Measurements from ENCODE around the gene ZNF543. TPM values are rescaled to one million over a fixed set of nuclear protein-coding genes. Genes with fewer than 3 reads are reported as not detected.
"Not testable (repeated sequence)": the region's sequence is repeated elsewhere in the genome, so short reads cannot be mapped to it uniquely, and the experiment has no call there.

The ZNF543 gene
- total and polyA plus RNA-seq, 5 donors from 2014 or later: 2.6 to 6.6 (median 4.5) TPM

- peaks cover 0 to 49% (median 24%) of the 10 kb centered on the region in 7 donors for H3K9me3 Mint-ChIP-seq
Measured at GRCh38 chr19:57363688-57364181, 43.5 kb downstream of the ZNF543 start.

GRCh38 chr19:57366776-57367175, 46.5 kb downstream of the ZNF543 start:
- H3K4me1 Mint-ChIP-seq: peaks cover 13 to 22% (median 18%) of the 10 kb centered on the region in 4 donors
- Histone ChIP-seq H3K27ac (ENCODE audit: insufficient read depth, low read length, poor library complexity, severe bottlenecking) (no peak overlapping the region), H3K4me3 (ENCODE audit: low read depth, low read length) (no peak overlapping the region), H3K36me3 (ENCODE audit: control insufficient read depth, insufficient read depth, low read length) (peaks cover 3% of the 10 kb centered on the region), H3K27me3 (ENCODE audit: control insufficient read depth, insufficient read depth, low read length) (no peaks in the 10 kb centered on the region), H3K4me1 (ENCODE audit: control insufficient read depth, insufficient read depth, low read length, poor library complexity, severe bottlenecking) (peaks cover 7% of the 10 kb centered on the region), H3K9me3 (ENCODE audit: control insufficient read depth in 2 of 2, low read length in 2 of 2) (peaks cover 14 to 17% of the 10 kb centered on the region in 2 experiments)
- no peak overlapping the region for H3K27ac Mint-ChIP-seq
- no peak for ATAC-seq (ENCODE audit: low read depth in 2 of 2)
- H3K36me3 Mint-ChIP-seq: peaks cover 36% of the 10 kb centered on the region
- no peaks in the 10 kb centered on the region for H3K27me3 Mint-ChIP-seq
- DNase-seq: no peak
- peaks cover 0 to 37% (median 24%) of the 10 kb centered on the region in 7 donors for H3K9me3 Mint-ChIP-seq
- peak overlapping the region in 3 of 4 donors; percentile 4 to 11 (median 9) for H3K4me3 Mint-ChIP-seq

More at GRCh38 chr19:57363688-57364181, 43.5 kb downstream of the ZNF543 start:
- Histone ChIP-seq H3K9me3 (ENCODE audit: control insufficient read depth in 2 of 2, low read length in 2 of 2) (peaks cover 27 to 30% of the 10 kb centered on the region in 2 experiments), H3K27me3 (ENCODE audit: control insufficient read depth, insufficient read depth, low read length) (no peaks in the 10 kb centered on the region), H3K4me1 (ENCODE audit: control insufficient read depth, insufficient read depth, low read length, poor library complexity, severe bottlenecking) (peaks cover 7% of the 10 kb centered on the region), H3K4me3 (ENCODE audit: low read depth, low read length) (peak overlapping the region; percentile 76), H3K27ac (ENCODE audit: insufficient read depth, low read length, poor library complexity, severe bottlenecking) (peak overlapping the region; percentile 94), H3K36me3 (ENCODE audit: control insufficient read depth, insufficient read depth, low read length) (peaks cover 1% of the 10 kb centered on the region)
- H3K4me1 Mint-ChIP-seq: peaks cover 13 to 22% (median 18%) of the 10 kb centered on the region in 4 donors
- peak overlapping the region; percentile 93 to 97 (median 96) for H3K4me3 Mint-ChIP-seq
- peaks cover 23% of the 10 kb centered on the region for H3K36me3 Mint-ChIP-seq
- no peak for ATAC-seq (ENCODE audit: low read depth in 2 of 2)
- peak overlapping the region in 2 of 3 donors; percentile 98 to 99 for H3K27ac Mint-ChIP-seq
- no peaks in the 10 kb centered on the region for H3K27me3 Mint-ChIP-seq
- DNase-seq: peak in 1 of 3 donors; percentile 7

- H3K4me1 ChIP-seq (ENCODE audit: control insufficient read depth, insufficient read depth, low read length, poor library complexity, severe bottlenecking): no peaks in the 10 kb centered on the region
- H3K4me3 ChIP-seq (ENCODE audit: low read depth, low read length): no peak overlapping the region
- Mint-ChIP-seq H3K4me3 (no peak overlapping the region), H3K4me1 (peaks cover 0 to 3% (median 0%) of the 10 kb centered on the region in 4 donors), H3K27ac (no peak overlapping the region), H3K27me3 (no peaks in the 10 kb centered on the region), H3K36me3 (peaks cover 68% of the 10 kb centered on the region), H3K9me3 (peaks cover 2 to 57% (median 35%) of the 10 kb centered on the region in 7 donors)
- peaks cover 35 to 66% of the 10 kb centered on the region in 2 experiments for H3K9me3 ChIP-seq (ENCODE audit: control insufficient read depth in 2 of 2, low read length in 2 of 2)
- DNase-seq (no peak), ATAC-seq (ENCODE audit: low read depth in 2 of 2) (no peak)
- no peaks in the 10 kb centered on the region for H3K27me3 ChIP-seq (ENCODE audit: control insufficient read depth, insufficient read depth, low read length)
- H3K27ac ChIP-seq (ENCODE audit: insufficient read depth, low read length, poor library complexity, severe bottlenecking): no peak overlapping the region
- peaks cover 38% of the 10 kb centered on the region for H3K36me3 ChIP-seq (ENCODE audit: control insufficient read depth, insufficient read depth, low read length)
Measured at GRCh38 chr19:57374179-57374578, 53.9 kb downstream of the ZNF543 start.

GRCh38 chr19:57374647-57375046, 54.4 kb downstream of the ZNF543 start:
- peaks cover 38% of the 10 kb centered on the region for H3K36me3 ChIP-seq (ENCODE audit: control insufficient read depth, insufficient read depth, low read length)
- H3K4me1 Mint-ChIP-seq; ATAC-seq (ENCODE audit: low read depth in 2 of 2); H3K27me3 ChIP-seq (ENCODE audit: control insufficient read depth, insufficient read depth, low read length); H3K27me3 Mint-ChIP-seq; H3K4me1 ChIP-seq (ENCODE audit: control insufficient read depth, insufficient read depth, low read length, poor library complexity, severe bottlenecking); DNase-seq; H3K4me3 ChIP-seq (ENCODE audit: low read depth, low read length); H3K27ac ChIP-seq (ENCODE audit: insufficient read depth, low read length, poor library complexity, severe bottlenecking): not testable (repeated sequence)
- Mint-ChIP-seq H3K9me3 (peaks cover 4 to 60% (median 35%) of the 10 kb centered on the region in 7 donors), H3K36me3 (peaks cover 67% of the 10 kb centered on the region), H3K27ac (peak overlapping the region in 1 of 3 donors; percentile 71), H3K4me3 (peak overlapping the region in 1 of 4 donors; percentile 4)
- peaks cover 39 to 71% of the 10 kb centered on the region in 2 experiments for H3K9me3 ChIP-seq (ENCODE audit: control insufficient read depth in 2 of 2, low read length in 2 of 2)

- no peaks in the 10 kb centered on the region for H3K4me1 ChIP-seq (ENCODE audit: control insufficient read depth, insufficient read depth, low read length, poor library complexity, severe bottlenecking)
- H3K27ac ChIP-seq (ENCODE audit: insufficient read depth, low read length, poor library complexity, severe bottlenecking): no peak overlapping the region
- no peaks in the 10 kb centered on the region for H3K27me3 ChIP-seq (ENCODE audit: control insufficient read depth, insufficient read depth, low read length)
- Mint-ChIP-seq H3K36me3 (peaks cover 60% of the 10 kb centered on the region), H3K9me3 (peaks cover 4 to 68% (median 33%) of the 10 kb centered on the region in 7 donors), H3K4me3 (no peak overlapping the region), H3K4me1 (no peaks in the 10 kb centered on the region), H3K27ac (no peak overlapping the region), H3K27me3 (no peaks in the 10 kb centered on the region)
- ATAC-seq (ENCODE audit: low read depth in 2 of 2) (no peak), DNase-seq (no peak)
- H3K4me3 ChIP-seq (ENCODE audit: low read depth, low read length): no peak overlapping the region
- peaks cover 37% of the 10 kb centered on the region for H3K36me3 ChIP-seq (ENCODE audit: control insufficient read depth, insufficient read depth, low read length)
- H3K9me3 ChIP-seq (ENCODE audit: control insufficient read depth in 2 of 2, low read length in 2 of 2): peaks cover 48 to 85% of the 10 kb centered on the region in 2 experiments
Measured at GRCh38 chr19:57376151-57376550, 55.9 kb downstream of the ZNF543 start.

GRCh38 chr19:57377498-57378146, 57.4 kb downstream of the ZNF543 start:
- no peaks in the 10 kb centered on the region for H3K4me1 ChIP-seq (ENCODE audit: control insufficient read depth, insufficient read depth, low read length, poor library complexity, severe bottlenecking)
- Mint-ChIP-seq H3K4me3 (no peak overlapping the region), H3K27me3 (no peaks in the 10 kb centered on the region), H3K36me3 (peaks cover 45% of the 10 kb centered on the region), H3K9me3 (peaks cover 1 to 71% (median 29%) of the 10 kb centered on the region in 7 donors), H3K4me1 (no peaks in the 10 kb centered on the region), H3K27ac (no peak overlapping the region)
- no peak for ATAC-seq (ENCODE audit: low read depth in 2 of 2)
- H3K27ac ChIP-seq (ENCODE audit: insufficient read depth, low read length, poor library complexity, severe bottlenecking): no peak overlapping the region
- no peak for DNase-seq
- no peak overlapping the region for H3K4me3 ChIP-seq (ENCODE audit: low read depth, low read length)
- H3K27me3 ChIP-seq (ENCODE audit: control insufficient read depth, insufficient read depth, low read length): no peaks in the 10 kb centered on the region
- H3K9me3 ChIP-seq (ENCODE audit: control insufficient read depth in 2 of 2, low read length in 2 of 2): peaks cover 46 to 76% of the 10 kb centered on the region in 2 experiments
- H3K36me3 ChIP-seq (ENCODE audit: control insufficient read depth, insufficient read depth, low read length): peaks cover 26% of the 10 kb centered on the region

All from CD4-positive, CD25-positive, alpha-beta regulatory T cell (primary cell).